Prostate gland (tissue), 2 donors: ENCODE measurements around the gene SIM2.

Experiments
- CTCF ChIP-seq, 4 experiments: fragments of 200-600 bp in 2 of 4; fragments of 450-650 bp in 2 of 4; sonication (generic) in 2 of 4; IDR thresholded peaks; 1 replicate in 3 of 4; 2 replicates in 1 of 4; pipeline ENCODE4 v1.5.1; 2016 to 2019; ENCODE audit warnings: antibody characterized with exemption in 4 of 4, mild to moderate bottlenecking in 2 of 4, moderate library complexity in 2 of 4
- POLR2A ChIP-seq: fragments of 450-650 bp; IDR thresholded peaks from one replicate; pipeline ENCODE4 v1.6.1; 2016; ENCODE audit warnings: antibody characterized with exemption, mild to moderate bottlenecking

- no peak for TF ChIP-seq CTCF (IDR thresholded peaks at IDR 0.05)
- no peak for TF ChIP-seq POLR2A
Observed at GRCh38 chr21:36750576-36750959, 51.7 kb downstream of the SIM2 start.
